ENCODE measurements around the gene SERPINA4.
"Not testable (repeated sequence)": the region's sequence is repeated elsewhere in the genome, so short reads cannot be mapped to it uniquely, and the experiment has no call there.

SERPINA4 gene

DNA sequence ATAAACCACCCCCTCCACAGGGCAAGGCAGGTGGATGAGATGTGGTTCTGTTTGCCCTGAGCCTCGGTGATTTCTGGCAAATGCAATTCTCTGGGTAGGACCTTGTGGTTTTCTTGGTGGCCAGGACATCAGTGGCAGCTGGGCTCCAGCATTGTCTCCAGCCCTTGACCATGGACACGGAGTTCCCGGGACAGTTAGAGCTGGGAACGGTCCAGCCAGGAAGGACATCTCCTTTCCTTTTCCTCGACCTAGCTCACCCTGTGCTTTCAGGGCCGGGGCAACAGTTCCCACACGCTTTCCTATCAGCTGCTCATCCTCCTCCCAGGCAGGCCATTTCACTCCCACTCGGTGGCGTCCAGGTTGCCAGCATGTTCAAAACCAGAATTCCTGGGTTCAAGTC is 9.2 kb downstream of the SERPINA4 start:
- no peak for DNase-seq

DNA sequence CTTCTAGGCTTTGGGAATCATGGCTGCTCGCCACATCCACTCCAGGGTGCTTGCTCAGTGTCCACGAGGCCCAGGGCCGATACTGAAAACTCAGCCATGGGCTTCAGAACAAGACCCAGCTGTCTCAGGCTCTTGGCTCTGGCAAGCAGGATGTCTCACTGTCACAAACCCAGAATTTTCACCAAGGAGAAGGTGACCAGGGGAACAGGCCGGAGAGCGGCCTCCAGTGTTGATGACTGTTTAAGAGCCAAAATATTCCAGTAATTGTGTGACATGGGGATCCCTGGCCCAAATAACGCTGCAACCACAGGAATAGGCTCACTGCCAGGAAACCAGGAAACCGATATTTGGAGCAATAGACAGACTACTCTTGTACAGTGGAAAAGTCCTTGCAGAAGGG is 10.2 kb downstream of the SERPINA4 start:
- DNase-seq, result no peak

DNA sequence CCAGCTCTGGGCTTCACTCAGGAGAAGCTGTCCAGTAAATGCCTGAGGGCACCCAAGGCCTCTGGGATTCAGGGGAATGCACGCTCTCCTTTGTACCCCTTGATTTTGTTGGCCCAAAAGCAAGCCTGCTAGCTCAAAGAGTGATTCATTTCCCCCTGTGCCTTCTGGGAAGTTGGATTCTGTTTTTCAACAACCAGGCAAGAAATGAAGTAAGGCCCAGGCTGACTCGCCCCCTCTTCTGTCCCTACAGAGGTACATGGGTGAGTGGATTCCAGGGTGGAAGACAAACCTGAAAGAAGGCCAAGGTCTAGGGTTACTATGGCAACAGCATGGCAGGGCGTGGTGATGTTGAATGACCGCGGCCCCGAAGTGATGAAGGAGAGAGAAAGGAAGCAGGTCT is 10.7 kb downstream of the SERPINA4 start:
- no peak for DNase-seq

DNA sequence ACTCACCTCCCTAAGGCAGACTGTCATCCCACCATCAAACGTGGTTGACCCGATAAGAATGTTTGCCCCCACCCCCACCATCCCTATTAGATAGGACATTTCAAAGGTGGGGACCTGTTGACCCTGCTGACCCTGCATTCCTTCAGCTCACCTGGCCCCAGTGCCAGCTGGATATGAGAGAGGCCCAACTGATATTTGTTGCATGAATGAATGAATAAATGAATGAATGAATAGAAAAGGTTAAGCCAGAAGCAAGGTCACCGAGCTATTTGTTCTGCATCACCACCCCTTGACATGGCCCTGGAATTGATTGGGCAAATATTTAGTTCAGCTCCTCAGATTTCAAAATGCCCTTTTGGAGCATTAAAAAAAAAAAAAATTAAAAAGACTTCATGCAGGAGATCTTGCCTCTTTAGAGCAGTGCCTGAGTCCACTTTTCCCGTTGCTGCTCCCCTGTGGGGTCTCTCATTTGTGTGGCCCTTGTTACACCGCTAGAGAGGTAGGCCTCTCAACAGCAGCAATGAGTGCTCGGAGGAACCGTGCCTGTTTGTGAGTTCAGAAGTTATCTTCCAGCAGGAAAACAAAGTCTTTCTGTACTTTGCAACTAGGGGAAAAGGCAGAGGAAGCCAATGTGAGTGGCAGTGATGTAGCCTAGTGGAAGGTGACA is 11.5 kb downstream of the SERPINA4 start:
- DNase-seq, result no peak

DNA sequence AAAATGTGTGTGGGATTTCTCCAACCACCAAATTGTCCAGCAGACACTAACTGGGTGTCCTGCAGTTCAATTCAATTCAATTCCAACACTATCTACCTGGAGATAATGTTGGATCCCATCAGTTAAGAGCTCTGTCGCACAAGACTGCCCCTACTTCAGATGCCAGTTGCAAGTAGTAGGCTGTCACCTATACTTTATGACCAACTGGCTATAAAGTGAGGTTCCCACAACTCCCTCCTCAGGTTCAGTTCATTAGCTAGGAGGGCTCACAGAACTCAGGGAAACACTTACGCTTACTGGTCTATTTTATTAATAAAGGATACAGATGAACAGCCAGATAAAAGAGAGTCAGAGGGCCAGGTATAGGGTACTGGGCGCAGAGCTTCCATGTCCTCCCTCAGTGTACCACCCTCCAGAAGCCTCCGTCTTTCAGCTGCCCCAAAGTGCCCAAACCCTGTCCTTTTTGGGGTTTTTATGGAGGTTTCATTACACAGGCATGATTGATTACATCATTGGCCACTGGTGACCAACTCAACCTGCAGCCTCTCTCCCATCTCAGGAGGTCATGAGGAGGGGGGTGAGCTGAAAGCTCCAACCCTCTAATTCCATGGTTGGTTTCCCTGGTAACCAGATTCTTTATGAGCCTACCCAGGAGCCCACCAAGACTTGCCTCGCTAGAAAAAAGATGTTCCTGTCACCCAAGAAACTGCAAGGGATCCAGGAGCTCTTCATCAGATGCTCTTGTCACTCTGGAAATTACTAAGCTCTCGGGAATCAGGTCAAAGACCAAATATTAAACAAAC is 12.4 kb downstream of the SERPINA4 start:
- DNase-seq, result no peak

DNA sequence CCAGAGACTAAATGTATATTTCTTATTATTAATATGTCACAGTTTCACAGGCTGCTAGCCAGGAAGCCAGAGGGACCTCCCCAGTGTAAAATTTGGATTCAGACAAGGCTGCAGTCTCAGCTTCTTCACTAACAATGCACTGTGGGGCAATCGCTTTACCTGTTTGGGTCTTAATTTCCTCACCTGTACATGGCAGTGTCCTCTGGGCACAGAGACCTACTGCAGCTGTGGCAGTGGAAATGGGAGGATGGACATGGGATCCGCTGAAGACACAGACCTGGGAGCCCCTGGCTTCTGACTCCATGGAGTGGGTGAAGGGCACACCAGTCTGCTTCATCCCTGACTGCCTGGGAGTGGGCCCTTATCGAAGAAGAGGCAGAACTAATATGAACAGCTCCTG is 13.1 kb downstream of the SERPINA4 start:
- no peak for DNase-seq

DNA sequence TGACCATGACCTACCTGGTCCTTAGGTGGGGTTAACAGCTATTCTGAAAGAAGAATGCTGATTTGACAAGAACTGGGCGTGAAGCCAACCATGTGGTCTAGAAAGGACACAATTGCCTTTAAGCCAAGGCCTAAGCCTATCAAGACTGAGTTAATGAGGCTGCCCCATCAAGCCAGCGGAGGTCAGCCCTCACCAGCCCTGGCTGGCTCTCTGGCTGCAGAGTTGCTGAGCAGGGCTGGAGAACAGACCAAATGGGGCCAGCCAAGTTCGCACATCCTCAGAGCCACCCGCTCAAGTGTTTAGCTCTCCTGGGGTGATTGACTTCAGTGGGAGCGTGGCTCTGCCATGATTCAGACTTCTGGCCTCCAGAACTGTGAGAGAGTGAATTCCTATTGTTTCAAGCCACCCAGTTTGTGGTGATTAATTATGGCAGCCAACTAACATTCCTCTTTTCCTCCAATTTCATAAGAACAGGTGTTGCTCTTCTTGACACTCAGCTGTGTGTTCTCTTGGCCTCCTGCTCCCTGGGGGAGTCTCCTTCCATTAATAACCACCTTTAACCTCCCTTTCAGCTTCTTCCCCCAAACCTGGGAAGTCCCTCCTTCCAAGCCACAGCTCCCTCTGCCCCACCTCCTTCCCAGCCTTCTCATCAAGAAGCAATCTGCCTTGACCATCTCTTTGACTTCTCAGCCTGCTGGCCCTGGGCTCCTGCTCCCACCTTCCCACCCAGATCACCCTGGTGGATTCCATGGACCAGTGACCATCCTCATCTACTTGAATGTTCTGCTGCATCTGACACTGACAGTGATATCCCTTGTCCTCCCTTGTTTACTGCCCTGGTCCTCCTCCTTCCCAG is 14.7 kb downstream of the SERPINA4 start:
- DNase-seq, result no peak

DNA sequence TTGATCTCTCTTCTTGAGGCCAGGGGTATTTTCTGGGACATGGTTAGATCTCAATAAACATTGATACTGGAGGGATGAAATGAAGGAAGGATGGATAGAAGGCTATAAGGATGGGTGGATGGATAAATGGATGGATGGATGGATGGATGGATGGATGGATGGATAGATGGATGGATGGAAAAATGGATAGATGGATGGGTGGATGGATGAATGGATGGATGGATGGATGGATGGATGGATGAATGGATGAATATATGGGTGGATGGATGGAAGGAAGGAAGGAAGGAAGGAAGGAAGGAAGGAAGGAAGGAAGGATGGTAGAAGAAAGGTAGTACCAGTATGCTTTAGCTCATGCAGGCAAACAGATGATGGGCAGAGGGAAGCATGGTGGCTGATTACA is 16.2 kb downstream of the SERPINA4 start:
- DNase-seq, result not testable (repeated sequence)

DNA sequence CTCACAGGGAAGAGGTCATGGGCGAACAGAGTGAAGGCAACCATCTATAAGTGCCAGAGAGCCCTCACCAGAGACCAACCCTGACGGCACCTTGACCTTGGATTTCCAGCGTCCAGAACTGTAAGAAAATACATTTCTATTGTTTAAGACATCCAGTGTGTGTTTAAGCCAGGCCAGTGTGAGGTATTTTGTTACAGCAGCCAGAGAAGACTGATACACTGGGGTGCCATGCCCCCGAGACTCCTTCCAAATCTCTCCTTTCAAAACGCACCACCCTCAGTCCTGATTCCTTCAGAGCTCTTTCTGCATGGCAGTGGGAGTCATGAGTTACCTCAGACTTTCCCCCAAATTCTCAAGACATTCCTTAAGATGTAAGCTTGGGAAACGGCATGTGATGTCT is 17.5 kb downstream of the SERPINA4 start:
- no peak for DNase-seq

DNA sequence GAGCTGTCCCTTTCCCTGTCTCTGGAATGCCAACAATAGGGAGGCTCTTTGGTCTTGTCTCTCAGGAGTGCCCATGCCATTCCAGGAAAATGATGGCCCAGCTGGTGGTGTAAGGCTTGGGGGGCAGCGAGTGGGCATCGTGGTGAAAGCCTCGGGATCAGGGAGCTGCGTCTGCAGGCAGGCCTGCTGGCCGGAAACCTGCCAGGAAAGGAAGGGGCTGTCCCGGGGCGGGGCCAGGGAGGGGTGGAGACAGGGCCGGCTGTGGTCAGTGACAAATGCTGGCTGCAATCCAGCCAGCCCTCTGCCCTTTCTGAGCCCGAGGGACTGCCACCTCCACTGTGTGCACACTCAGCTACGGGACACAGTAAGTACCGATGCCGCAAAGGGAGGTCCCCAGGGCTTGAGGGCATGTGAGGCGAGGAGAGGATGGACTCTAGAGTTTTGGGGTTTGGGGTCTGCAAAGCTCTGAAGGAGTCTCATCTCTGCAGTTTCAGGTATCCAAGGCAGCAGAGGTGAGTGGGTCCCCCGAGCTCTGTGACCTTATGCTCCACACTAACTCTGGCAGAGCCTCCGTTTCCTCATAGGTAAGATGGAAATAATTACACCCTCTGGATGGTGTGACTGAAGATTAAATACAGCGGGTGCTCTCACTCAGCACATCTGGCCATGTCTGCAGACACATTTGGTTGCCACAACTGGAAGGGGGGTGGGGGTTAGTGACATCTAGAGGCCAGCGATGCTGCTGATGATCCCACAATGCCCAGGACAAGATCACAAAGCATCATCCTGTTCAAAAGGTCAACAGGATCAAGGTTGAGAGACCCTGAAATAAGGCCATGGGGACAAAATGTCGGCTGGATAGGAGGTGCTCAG is 20.1 kb downstream of the SERPINA4 start, which contains the start of gene SERPINA5:
SERPINA5 (plus strand) TSS at position 300 of the 873 bp plus-strand sequence. CDS start 5,937 bp downstream, outside the sequence.
- DNase-seq, result no peak

DNA sequence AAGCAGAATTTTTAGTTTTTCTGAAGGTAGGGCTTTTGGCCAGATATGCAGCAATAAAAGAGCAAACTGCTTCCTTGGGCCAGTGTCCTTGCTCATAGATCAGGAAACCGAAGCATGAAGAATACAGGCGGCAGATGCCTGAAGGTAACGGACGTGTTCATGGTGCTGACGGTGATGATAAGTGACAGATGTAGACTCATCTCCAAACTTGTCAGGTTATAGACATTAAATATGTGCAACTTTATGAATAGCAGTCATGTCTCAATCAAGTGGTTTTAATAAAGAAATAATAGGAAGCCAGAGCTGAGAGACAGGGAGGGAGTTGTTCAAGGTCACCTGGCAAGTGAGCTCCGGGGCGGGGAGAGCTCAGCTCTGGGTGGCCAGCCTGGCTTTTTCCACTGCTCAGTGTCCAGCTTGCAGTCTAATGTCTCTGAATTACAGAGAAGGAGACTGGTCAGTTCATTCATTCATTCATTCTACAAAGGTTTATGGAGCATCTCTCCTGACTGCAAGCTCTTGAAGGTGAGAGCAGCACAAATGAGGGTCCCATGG is 21.0 kb downstream of the SERPINA4 start:
- DNase-seq, result no peak

DNA sequence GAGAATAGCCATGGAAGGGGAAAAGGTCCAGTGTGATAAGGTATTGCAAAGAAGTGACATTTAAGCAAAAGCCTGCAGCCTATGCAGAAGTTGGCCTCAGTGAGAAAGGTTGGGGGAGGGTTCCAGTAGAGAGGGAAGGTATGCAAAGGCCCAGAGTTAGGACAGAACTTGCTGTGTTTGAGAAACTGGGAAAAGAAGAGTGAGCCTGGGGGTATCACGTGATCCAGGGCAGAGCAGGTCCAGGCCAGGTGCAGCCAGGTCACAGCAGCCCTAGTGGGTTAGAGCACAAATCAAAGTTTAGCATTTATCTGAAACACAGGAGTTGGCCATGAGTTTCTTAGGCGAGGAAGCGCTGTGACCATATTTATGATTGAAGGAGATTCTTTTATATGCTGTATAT is 21.6 kb downstream of the SERPINA4 start:
- no peak for DNase-seq

DNA sequence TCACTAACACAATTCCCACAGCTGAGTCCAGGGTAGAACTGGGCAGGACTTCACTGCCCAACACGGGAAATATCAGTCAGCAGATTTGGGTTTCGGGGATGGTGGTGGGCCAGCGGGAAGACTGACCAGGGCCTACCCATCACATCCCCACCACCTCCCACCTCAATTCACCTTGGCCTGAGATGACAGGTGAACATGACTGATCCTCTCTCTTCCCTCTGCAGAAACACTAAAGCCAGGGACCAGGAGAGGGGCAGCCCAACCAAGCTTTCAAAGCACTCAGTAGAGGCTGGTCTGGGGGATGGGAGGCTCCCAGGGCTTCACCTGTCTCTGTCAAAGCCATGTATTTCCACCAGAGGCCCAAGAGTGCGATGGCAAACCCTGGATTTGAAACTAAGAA is 22.3 kb downstream of the SERPINA4 start:
- DNase-seq, result no peak

DNA sequence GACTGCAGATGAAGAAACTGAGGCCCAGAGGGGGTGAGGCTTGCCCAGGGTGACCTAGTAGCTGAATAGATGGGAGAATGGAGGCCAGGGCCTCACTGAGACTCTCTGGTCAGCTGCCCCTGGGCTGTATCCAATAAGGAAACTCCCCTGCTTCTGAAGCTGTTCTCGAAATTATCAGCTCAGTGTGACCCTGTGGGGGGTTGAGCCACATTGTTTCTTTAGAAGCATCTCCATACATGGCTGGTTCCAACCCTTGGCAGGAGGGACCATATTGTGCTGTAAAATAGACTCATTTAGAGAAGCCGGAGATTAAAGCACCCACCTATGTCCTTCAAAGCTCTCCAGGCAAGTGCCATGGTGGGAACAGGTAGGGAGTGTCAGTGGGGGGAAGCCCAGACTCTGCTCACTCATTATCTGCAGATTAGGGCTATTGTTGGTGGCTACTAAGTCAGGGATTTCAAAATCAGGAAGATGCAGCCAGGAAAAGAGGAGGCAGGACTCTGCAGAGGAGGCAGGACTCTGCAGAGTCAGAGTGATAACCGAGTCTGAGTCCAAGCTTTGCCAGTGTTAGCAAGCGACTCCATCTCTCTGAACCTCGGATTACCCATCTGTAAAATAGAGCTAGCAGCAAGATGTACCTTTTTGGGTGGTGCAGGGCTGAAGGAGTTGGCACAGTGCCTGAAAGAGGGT is 23.5 kb downstream of the SERPINA4 start:
- no peak for DNase-seq

DNA sequence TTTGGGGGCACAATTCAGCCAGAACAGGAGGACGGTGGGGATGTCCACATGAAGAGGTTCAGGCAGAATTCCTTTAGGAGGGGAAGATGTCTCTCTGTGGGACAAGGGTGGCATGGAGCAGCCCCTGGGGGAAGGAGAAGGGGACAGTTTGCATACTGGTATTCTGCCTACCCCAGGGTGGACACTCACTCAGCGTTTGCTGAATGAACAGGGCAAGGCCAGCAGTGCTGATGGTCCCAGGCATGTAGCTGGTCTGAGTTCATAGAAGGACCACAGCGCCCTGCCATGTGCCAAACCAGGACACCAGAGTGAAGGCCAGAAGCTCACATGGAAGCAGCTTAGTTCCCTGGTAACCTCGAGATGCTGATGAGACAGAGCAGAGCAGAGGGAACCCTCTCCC is 25.4 kb downstream of the SERPINA4 start:
- DNase-seq, result no peak

DNA sequence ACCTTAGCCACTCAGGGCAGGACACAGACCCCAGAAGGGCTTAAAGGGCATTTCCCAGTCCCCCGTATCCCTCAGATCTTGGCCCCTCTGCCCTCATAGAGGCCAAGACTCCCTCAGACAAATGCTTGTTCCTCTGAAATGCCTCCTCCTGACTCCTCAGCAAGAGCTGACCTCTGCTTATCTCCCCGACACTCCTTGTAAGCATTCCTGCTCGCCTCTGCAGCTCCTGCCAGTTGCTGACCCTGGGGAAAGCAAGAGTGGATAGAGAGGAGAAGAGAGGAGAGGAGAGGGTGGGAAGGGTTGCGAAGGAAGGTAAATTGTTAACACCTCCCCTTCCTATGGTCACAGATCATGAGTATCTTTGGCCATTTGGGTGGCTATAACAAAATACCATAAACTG is 27.1 kb downstream of the SERPINA4 start:
- DNase-seq, result no peak

DNA sequence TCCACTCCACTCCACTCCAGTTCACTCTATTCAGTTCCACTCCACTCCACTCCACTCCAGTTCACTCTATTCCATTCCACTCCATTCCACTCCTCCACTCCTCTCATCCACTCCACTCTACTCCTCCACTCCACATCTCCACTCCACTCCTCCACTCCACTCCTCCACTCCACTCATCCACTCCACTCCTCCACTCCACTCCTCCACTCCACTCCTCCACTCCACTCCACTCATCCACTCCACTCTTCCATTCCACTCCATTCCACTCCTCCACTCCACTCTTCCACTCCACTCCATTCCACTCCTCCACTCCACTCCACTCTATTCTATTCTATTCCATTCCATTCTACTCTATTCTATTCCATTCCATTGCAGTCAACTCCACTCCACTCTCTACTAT is 29.8 kb downstream of the SERPINA4 start:
- DNase-seq, result no peak

DNA sequence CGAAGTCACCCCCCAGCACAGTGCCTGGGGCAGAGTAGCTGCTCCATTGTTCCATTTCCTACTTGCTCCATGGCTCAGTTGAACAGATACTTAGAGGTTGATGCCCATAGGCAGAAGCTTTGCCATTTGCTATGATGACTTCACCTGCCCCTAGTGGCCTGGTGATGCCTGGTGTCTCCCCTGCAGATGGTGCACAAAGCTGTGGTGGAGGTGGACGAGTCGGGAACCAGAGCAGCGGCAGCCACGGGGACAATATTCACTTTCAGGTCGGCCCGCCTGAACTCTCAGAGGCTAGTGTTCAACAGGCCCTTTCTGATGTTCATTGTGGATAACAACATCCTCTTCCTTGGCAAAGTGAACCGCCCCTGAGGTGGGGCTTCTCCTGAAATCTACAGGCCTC is 30.6 kb downstream of the SERPINA4 start:
- no peak for DNase-seq

DNA sequence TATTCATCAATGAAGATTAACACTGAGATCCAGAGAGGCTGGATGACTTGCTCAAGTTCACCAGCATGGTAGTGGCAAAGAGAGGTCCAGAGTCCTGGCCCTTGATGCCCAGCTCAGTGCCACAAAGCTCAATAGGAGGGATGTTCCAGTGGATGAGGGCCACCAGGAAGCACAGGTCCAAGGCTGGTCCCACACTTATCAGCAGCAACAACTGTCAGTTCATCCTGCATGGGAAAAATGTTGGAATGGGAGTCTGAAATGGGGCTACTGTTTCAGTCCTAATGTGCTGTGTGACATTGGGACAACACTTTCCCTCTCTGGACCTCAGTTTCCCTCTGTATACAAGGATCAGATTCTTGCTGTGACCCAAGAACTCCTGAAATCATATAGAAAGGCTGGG is 31.2 kb downstream of the SERPINA4 start:
- DNase-seq, result no peak

DNA sequence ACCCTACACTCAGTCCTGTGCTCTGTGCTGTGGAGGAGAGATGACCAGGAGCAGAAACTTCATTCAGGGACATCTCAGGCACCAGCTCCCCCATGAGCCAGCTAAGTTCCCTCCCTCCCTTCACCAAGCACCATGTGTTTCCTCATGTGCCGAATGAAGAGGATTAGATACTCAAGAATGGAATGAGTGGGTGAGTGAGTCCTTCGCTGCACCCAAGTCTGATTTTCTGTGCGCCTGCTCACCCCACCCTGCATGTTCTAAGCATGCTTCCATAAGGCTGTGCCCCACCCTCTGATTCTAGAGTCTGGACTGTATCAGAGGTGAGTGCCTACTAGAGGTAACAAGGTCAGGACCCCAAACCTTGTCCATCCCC is 32.1 kb downstream of the SERPINA4 start:
- DNase-seq, result no peak

DNA sequence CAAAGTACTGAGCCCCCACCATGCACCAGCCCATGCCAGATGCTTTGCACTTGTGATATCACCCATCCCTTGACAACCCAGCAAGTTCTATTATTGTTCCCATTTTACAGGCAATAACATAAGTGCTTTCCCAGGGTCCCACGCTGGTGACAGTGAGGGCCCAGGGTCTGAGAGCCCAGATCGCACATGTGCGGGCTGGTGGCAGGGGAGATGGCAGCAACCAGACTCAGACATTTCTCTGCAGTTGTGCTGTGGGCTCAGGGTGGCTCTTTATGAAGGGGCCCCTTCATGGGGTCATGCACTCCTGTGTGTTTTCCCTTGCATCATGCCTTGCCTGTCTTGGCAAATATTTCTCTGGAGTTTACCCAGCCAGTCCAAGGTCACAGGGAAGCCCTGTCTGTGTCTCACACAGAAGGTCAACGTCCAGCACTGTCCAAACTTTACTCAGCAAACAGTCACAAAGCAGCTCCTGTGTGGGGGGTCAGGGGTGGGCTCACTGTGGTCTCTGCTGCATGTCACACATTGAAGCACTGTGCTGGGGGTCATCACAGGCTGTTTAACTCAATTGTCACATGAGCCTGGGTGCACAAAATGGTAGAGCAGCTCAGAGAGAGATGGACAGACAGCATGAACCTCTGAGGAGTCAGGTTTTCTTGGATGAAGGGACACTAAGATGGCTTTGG is 32.6 kb downstream of the SERPINA4 start:
- no peak for DNase-seq

All from KG1 (cell line).